Stimulated activated CD4-positive, alpha-beta T cell treated with anti-CD3 and anti-CD28 coated beads, Interleukin-15, amount 100 ng/mL, for 48 hours (primary cell): Measurements from ENCODE around the gene SCN4B.

ENCODE experiments used
- DNase-seq, 2 donors: peaks; one replicate each; pipeline ENCODE4 v3.0.0-alpha.2; 2020; ENCODE audit warnings: low read depth in 2 of 2

Gene SCN4B

GRCh38 chr11:118099838-118100556 is 52.6 kb downstream of the SCN4B start:
- no peak for DNase-seq

GRCh38 chr11:118098996-118099837 is 53.4 kb downstream of the SCN4B start:
- DNase-seq, result no peak

- DNase-seq, result no peak
Observed at GRCh38 chr11:118095967-118096367, 56.7 kb downstream of the SCN4B start.

GRCh38 chr11:118095493-118095892 is 57.1 kb downstream of the SCN4B start:
- DNase-seq, result no peak

GRCh38 chr11:118092907-118093571 is 59.6 kb downstream of the SCN4B start:
- no peak for DNase-seq

- no peak for DNase-seq
Observed at GRCh38 chr11:118091690-118092089, 60.9 kb downstream of the SCN4B start.

- DNase-seq, result no peak
Observed at GRCh38 chr11:118090545-118091162, 62.0 kb downstream of the SCN4B start.

- DNase-seq, result no peak
Observed at GRCh38 chr11:118088531-118088930, 64.1 kb downstream of the SCN4B start.

- no peak for DNase-seq
Observed at GRCh38 chr11:118087931-118088330, 64.7 kb downstream of the SCN4B start.

- no peak for DNase-seq
Observed at GRCh38 chr11:118086913-118087768, 65.5 kb downstream of the SCN4B start, which contains the start of gene SMIM35. TSS of gene SMIM35 (minus strand) at chr11:118086963. CDS start at chr11:118086757, 206 bp downstream.

GRCh38 chr11:118084656-118085055 is 68.0 kb downstream of the SCN4B start:
- no peak for DNase-seq

GRCh38 chr11:118084247-118084646 is 68.4 kb downstream of the SCN4B start:
- no peak for DNase-seq
